Liver (tissue), 3 donors: ENCODE results near the gene DHX30.

Experiments
- JUND ChIP-seq, 2 donors: IDR thresholded peaks; 2 replicates each; pipeline ENCODE4 v1.6.1; 2016; ENCODE audit warnings: antibody characterized with exemption in 2 of 2
- SP1 ChIP-seq: IDR thresholded peaks from 2 replicates; pipeline ENCODE4 v1.6.1; 2018; ENCODE audit warnings: antibody characterized with exemption, mild to moderate bottlenecking
- TF ChIP-seq, protein P1 (sequence below): fragments of 150-350 bp; IDR thresholded peaks from 2 replicates; pipeline ENCODE4 v1.5.1; 2017; ENCODE audit warnings: improper control_type of control experiment, low read depth, low read length; ENCODE audit not compliant: missing input control
- TF ChIP-seq, protein P2 (sequence below): IDR thresholded peaks from 2 replicates; pipeline ENCODE4 v1.6.1; 2016; ENCODE audit warnings: antibody characterized with exemption
- TF ChIP-seq, protein P3 (sequence below): IDR thresholded peaks from 2 replicates; pipeline ENCODE4 v1.6.1; 2016; ENCODE audit warnings: antibody characterized with exemption, mild to moderate bottlenecking
- TF ChIP-seq, protein P4 (sequence below): IDR thresholded peaks from 2 replicates; pipeline ENCODE4 v1.6.1; 2016; ENCODE audit warnings: antibody characterized with exemption
- donor health status: healthy.
- donor health status: healthy.

DNA sequence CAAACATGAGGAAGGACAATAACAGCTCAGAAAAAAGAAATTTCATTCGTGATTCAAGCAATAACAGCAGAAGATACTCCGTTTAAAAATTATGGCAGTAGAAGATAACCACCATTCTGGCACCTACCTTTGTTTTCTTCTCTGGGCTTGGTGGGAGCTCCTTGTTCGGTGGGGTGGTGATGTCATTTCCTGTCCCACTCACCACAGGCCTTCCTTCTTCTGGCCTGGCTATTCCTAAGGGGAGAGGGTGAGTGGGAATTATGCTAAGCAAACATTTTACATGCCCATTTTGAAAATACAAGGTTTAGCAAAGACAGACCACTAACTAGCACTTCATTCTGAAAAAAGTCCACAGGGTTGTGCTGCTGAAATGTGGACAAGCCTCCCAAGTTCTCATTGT, 74.4 kb downstream of the DHX30 start:
- TF ChIP-seq, protein P1, sequence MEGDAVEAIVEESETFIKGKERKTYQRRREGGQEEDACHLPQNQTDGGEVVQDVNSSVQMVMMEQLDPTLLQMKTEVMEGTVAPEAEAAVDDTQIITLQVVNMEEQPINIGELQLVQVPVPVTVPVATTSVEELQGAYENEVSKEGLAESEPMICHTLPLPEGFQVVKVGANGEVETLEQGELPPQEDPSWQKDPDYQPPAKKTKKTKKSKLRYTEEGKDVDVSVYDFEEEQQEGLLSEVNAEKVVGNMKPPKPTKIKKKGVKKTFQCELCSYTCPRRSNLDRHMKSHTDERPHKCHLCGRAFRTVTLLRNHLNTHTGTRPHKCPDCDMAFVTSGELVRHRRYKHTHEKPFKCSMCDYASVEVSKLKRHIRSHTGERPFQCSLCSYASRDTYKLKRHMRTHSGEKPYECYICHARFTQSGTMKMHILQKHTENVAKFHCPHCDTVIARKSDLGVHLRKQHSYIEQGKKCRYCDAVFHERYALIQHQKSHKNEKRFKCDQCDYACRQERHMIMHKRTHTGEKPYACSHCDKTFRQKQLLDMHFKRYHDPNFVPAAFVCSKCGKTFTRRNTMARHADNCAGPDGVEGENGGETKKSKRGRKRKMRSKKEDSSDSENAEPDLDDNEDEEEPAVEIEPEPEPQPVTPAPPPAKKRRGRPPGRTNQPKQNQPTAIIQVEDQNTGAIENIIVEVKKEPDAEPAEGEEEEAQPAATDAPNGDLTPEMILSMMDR, result no peak
- TF ChIP-seq, protein P2, sequence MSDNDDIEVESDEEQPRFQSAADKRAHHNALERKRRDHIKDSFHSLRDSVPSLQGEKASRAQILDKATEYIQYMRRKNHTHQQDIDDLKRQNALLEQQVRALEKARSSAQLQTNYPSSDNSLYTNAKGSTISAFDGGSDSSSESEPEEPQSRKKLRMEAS, result no peak
- TF ChIP-seq, protein P3, sequence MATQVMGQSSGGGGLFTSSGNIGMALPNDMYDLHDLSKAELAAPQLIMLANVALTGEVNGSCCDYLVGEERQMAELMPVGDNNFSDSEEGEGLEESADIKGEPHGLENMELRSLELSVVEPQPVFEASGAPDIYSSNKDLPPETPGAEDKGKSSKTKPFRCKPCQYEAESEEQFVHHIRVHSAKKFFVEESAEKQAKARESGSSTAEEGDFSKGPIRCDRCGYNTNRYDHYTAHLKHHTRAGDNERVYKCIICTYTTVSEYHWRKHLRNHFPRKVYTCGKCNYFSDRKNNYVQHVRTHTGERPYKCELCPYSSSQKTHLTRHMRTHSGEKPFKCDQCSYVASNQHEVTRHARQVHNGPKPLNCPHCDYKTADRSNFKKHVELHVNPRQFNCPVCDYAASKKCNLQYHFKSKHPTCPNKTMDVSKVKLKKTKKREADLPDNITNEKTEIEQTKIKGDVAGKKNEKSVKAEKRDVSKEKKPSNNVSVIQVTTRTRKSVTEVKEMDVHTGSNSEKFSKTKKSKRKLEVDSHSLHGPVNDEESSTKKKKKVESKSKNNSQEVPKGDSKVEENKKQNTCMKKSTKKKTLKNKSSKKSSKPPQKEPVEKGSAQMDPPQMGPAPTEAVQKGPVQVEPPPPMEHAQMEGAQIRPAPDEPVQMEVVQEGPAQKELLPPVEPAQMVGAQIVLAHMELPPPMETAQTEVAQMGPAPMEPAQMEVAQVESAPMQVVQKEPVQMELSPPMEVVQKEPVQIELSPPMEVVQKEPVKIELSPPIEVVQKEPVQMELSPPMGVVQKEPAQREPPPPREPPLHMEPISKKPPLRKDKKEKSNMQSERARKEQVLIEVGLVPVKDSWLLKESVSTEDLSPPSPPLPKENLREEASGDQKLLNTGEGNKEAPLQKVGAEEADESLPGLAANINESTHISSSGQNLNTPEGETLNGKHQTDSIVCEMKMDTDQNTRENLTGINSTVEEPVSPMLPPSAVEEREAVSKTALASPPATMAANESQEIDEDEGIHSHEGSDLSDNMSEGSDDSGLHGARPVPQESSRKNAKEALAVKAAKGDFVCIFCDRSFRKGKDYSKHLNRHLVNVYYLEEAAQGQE, result no peak
- TF ChIP-seq JUND (IDR thresholded peaks at IDR 0.05) (no peak), SP1 (no peak)
- TF ChIP-seq, protein P4, sequence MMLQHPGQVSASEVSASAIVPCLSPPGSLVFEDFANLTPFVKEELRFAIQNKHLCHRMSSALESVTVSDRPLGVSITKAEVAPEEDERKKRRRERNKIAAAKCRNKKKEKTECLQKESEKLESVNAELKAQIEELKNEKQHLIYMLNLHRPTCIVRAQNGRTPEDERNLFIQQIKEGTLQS, result no peak
